Ecto neural progenitor cell (in vitro differentiated cells): Measurements from ENCODE around the gene PDE2A.

Source experiments
- DNase-seq: peaks from one replicate; pipeline ENCODE4 v3.0.0-alpha.2; 2018; ENCODE audit warnings: low spot score

Gene PDE2A

GRCh38 chr11:72635933-72636332 lies 38.3 kb downstream of the PDE2A start:
- no peak for DNase-seq

- DNase-seq, result no peak
Measured at GRCh38 chr11:72635309-72635915, 38.8 kb downstream of the PDE2A start.

GRCh38 chr11:72634472-72635095 lies 39.6 kb downstream of the PDE2A start:
- no peak for DNase-seq

- DNase-seq, result no peak
Measured at GRCh38 chr11:72634016-72634415, 40.2 kb downstream of the PDE2A start.

GRCh38 chr11:72633068-72633467 lies 41.2 kb downstream of the PDE2A start:
- DNase-seq, result no peak

DNA sequence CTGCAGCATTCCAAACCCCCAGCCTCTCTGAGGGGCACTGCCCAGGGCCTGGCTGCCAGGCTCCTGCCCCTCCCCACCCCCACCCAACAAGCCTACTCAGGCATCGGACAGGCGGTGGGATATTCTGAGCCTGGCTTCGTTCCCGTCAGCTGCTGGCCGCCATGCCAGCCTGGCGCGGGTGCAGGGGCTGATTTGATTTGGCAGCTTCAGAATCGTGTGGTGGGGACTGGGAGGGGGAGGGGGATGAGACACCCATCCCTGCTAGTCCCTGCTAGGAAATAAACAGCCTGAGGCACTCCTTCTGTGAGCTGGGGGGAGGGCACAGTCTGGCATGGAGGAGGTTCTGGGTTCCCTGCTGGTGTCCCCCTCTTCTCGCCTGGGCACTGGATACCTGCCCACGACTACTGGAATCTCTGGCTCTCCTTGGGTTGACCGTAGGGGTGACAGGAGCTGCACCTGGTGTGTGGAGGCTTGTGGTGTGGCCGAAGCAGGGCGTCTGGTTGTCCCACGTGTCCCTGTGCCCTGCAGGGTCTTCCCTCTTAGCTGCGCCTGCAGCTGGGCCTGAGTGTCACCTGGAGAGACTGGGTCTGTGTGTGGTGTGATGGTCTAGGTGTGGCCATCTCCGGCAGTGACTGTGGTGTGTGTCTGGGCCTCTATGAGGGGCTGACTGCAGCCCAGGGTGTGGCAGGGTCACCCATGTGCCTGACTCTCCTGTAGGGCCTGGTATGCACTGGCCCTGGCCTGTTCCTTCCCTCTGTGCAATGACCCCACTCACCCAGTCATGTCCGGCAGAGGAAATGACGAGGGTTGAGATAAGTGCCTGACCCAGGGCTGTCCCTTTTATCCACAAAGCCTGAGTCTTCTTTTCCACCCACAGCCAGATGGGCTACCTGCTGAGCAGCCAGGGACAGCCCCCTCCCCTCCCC lies 42.2 kb downstream of the PDE2A start:
- no peak for DNase-seq

GRCh38 chr11:72630104-72630852 lies 43.9 kb downstream of the PDE2A start:
- DNase-seq, result no peak

DNA sequence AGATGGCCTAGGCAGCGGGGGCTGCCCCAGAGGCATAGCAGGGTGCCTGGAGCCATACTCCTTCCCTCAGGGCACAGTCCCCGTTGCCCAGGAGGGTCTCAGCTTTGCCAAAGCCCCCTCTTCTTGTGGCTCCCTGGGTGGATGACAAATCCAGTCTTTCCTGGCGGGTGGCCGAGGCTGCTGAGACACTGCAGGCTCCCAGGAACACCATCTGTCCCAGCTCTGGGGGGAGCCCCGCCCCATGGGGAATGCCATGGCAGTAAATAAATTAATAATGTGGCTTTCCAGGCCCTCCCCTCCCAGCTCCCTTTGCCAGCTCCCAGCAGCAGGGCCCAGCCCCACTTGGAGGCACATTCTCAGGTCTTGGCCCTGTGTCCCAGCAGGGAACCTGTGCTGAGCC lies 45.0 kb downstream of the PDE2A start:
- DNase-seq, result no peak

- no peak for DNase-seq
Measured at GRCh38 chr11:72627594-72628281, 46.5 kb downstream of the PDE2A start.

GRCh38 chr11:72626414-72626936 lies 47.7 kb downstream of the PDE2A start:
- no peak for DNase-seq

DNA sequence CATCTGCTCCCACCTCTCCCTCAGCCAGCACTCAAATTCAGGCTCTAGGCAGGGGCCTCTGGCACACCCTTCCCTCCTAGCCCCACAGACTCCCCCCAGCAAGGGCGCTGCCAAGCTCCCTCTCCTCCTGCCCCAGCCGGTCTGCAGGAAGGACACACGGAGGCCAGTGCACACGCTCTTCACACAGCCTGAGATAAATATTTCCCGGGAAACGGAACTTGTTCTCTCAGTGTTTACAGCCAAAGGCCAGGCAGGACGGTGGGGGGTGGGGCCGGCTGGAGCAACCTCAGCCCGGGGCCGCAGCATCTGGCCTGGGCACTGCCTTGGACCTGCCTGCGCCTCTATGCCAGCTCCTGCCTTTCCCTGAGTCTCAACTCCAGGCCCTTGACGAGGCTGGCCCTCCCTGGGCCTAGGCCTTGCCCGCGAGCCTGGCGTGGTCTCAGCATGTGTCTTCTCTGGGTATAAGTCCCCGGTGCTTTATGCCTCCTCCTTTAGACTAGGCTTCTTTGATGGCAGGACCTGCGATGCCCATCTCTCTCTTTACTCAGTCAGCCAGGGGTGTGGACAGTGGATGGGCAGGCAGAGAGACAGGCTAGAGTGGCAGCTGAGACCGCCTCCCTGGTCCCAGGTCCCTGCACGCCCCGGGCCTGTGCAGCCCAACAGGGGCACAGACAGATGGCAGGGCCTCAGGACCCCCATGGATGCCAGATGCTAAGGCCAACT lies 48.4 kb downstream of the PDE2A start:
- no peak for DNase-seq

DNA sequence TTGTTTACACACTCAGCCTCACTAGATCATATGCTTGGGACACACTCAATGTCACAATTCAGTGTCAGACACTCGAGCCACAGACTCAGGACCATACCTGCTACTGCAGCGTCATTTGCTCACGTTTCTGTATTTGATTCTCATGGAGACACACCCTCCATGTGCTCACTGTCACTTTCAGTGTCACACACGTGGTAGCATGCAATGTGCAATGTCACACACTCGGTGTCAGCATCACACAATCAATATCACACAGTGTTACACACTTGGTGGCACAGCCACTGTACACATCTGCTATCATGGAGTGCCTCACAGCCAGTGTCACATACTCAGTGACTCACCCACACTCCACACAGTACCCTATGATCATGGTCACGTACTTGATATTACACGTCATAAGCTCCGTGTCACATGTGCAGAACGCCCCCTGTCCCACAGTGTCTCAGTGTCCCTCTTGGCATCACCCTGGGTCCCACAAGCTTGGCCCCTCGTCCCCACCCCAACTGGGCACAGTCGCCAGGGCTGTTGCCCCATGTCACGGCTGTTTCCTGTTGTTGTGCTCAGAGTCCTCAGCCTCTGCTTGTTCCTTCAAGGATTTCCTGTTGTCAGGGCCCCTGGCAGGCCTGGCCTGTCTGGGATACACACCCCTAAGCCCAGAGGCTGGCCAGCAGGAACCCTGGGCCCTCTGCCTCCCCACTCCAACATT lies 49.6 kb downstream of the PDE2A start:
- DNase-seq, result no peak

- no peak for DNase-seq
Measured at GRCh38 chr11:72623052-72623451, 51.2 kb downstream of the PDE2A start.

GRCh38 chr11:72621008-72621610 lies 53.1 kb downstream of the PDE2A start:
- DNase-seq, result no peak

- DNase-seq, result no peak
Measured at GRCh38 chr11:72618803-72619202, 55.4 kb downstream of the PDE2A start.

DNA sequence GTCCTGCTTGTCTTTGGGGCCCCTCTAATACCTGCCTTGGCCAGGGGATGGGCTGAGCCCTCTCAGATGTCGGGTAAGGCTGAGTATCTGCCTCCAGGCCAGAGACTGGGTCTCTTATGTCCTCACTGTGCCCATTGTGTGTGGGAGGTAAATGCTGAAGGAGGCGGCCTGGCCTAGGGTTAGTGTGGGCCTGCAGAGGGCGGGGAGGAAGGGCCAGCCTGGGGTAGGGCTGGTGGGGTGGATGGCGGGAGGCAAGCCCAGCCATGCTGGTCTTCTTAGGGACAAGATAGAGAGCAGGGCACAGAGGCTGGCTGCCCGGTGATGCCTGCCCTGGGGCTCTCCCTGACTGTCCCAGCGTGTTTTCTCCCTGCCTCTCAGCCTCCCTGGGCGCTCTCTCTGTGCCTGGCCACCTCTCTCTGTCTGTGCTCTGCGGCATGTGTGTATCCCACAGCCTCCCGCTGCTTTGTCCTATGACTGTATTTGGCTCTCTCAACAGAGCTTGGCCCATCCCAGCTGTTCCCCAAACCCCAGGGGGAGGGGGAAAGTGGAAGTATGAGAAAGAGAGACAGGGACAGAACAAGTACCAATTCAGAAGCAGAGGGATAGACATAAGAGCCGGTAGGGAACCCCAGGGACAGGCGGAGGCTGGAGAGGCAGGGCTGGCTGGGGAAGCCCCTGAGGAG lies 57.0 kb downstream of the PDE2A start:
- DNase-seq, result no peak

DNA sequence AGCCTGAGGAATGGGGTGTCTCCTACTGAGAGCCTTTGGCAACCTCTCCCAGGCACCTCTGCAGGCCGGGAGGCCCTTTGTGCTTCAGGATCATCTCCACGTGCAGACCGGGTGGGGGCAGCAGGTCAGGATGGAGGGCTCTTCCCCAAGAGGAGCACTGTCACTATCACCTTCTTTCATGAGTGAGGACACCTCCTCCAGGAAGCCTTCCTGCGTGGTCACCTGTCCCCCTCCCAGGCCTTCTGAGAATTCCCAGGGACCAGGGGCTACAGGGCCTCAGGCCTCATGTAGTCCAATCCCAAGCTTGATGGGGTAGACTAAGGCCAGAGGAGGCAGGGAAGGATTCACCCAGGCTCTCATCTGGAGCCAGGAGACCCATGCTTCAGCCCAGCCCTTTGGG lies 57.6 kb downstream of the PDE2A start:
- no peak for DNase-seq

DNA sequence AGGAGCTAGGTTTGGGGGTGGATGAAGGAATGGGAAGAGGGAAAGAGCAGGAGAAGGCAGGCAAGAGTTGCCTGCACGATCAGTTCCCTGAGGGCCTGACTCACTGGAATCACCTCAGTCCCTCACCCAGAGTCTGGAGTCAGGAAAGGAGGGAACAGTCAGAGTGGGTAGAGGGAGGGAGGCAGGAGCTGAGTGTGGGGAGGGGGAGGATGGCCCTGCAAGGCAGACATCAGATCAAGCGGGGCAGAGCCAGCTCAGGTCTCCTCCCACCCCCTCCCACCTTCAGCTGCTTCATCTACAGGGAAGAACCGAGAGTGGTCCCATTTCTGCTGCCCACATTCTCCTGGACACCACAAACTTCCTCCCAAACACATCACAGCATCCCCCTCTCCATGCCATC lies 58.9 kb downstream of the PDE2A start:
- no peak for DNase-seq

- DNase-seq, result no peak
Measured at GRCh38 chr11:72614381-72614780, 59.8 kb downstream of the PDE2A start.
